HepG2 (cell line): ENCODE results near the gene ARVCF.

Source experiments
- AGO1 ChIP-seq: fragments of 200-400 bp; formaldehyde crosslinking; IDR thresholded peaks from 2 replicates; pipeline ENCODE4 v1.6.1; 2017; ENCODE audit warnings: mild to moderate bottlenecking, low read depth, low read length, moderate library complexity; ENCODE audit not compliant: poor library complexity, severe bottlenecking
- CEBPB ChIP-seq: IDR thresholded peaks from 2 replicates; pipeline ENCODE4 v1.6.1; 2011; ENCODE audit warnings: low read depth, low read length, improper control_type of control experiment, borderline replicate concordance
- ELF4 ChIP-seq: sonication (generic); formaldehyde crosslinking; IDR thresholded peaks from 2 replicates; pipeline ENCODE4 v1.5.0; 2020; ENCODE audit warnings: missing genetic modification reagents, mild to moderate bottlenecking, moderate library complexity, borderline replicate concordance
- EP300 ChIP-seq, 3 experiments: sonication (generic) in 1 of 3; formaldehyde crosslinking in 1 of 3; IDR thresholded peaks; 2 replicates each; pipeline versions ENCODE4 v1.5.1 to v1.6.1; 2011 to 2020; ENCODE audit warnings: low read depth in 2 of 3, low read length in 2 of 3, borderline replicate concordance in 1 of 3, improper control_type of control experiment in 1 of 3, mild to moderate bottlenecking in 1 of 3, missing genetic modification reagents in 1 of 3, moderate library complexity in 1 of 3
- EZH2 ChIP-seq: conservative IDR thresholded peaks from 2 replicates; pipeline ENCODE4 v1.6.1; 2012; ENCODE audit warnings: mild to moderate bottlenecking, low read depth, low read length, moderate library complexity
- FOSL2 ChIP-seq: sonication (generic); formaldehyde crosslinking; IDR thresholded peaks from 2 replicates; pipeline ENCODE4 v1.4.0; 2020; ENCODE audit warnings: missing genetic modification reagents
- KMT2B ChIP-seq: IDR thresholded peaks from 2 replicates; pipeline ENCODE4 v1.6.1; 2016; ENCODE audit warnings: missing genetic modification reagents, missing compliant biosample characterization
- NFYB ChIP-seq: sonication (generic); formaldehyde crosslinking; IDR thresholded peaks from 2 replicates; pipeline ENCODE4 v1.4.0; 2020; ENCODE audit warnings: missing genetic modification reagents
- TBP ChIP-seq: sonication (generic); formaldehyde crosslinking; IDR thresholded peaks from 2 replicates; pipeline ENCODE4 v1.5.0; 2020; ENCODE audit warnings: missing genetic modification reagents
- ZBTB7A ChIP-seq: sonication (generic); formaldehyde crosslinking; IDR thresholded peaks from 2 replicates; pipeline ENCODE4 v1.8.0; 2022; ENCODE audit warnings: mild to moderate bottlenecking, missing genetic modification reagents
- ZNF124 ChIP-seq: sonication (generic); formaldehyde crosslinking; IDR thresholded peaks from 2 replicates; pipeline ENCODE4 v1.4.0; 2020; ENCODE audit warnings: missing genetic modification reagents
- ZNF83 ChIP-seq: sonication (generic); formaldehyde crosslinking; IDR thresholded peaks from 2 replicates; pipeline ENCODE4 v1.4.0; 2020; ENCODE audit warnings: missing genetic modification reagents, mild to moderate bottlenecking, borderline replicate concordance
- TF ChIP-seq, protein P1 (sequence below): sonication (generic); formaldehyde crosslinking; IDR thresholded peaks from 2 replicates; pipeline ENCODE4 v1.5.0; 2020; ENCODE audit warnings: mild to moderate bottlenecking, missing genetic modification reagents, moderate library complexity

DNA sequence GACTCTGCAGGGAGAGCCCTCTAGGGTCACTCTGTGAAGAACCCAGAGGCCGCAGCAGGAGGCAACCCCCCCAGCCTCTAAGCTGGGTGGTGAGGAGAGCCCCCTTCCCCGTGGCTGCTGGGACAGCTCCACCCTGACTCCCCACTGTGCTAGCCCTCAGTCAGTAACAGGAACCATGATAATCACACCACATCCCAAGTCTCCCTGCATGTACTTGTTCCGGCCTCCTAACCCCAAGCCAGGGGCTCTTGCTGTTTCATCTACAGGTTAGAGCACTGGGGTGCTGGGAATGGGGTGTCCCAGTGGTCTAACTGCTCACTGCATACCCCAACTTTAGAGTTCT, 26.9 kb downstream of the ARVCF start:
- TF ChIP-seq AGO1 = no peak
- TF ChIP-seq EZH2 = no peak
- no peak for TF ChIP-seq NFYB (CRISPR knock-in tag)
- TF ChIP-seq EP300 (IDR thresholded peaks at IDR 0.05; ENCODE audit: low read depth in 2 of 2, low read length in 2 of 2) = no peak
- no peak for TF ChIP-seq EP300 (CRISPR knock-in tag; IDR thresholded peaks at IDR 0.05; ENCODE audit: borderline replicate concordance)
- no peak for TF ChIP-seq ELF4 (CRISPR knock-in tag)
- TF ChIP-seq, protein P1, sequence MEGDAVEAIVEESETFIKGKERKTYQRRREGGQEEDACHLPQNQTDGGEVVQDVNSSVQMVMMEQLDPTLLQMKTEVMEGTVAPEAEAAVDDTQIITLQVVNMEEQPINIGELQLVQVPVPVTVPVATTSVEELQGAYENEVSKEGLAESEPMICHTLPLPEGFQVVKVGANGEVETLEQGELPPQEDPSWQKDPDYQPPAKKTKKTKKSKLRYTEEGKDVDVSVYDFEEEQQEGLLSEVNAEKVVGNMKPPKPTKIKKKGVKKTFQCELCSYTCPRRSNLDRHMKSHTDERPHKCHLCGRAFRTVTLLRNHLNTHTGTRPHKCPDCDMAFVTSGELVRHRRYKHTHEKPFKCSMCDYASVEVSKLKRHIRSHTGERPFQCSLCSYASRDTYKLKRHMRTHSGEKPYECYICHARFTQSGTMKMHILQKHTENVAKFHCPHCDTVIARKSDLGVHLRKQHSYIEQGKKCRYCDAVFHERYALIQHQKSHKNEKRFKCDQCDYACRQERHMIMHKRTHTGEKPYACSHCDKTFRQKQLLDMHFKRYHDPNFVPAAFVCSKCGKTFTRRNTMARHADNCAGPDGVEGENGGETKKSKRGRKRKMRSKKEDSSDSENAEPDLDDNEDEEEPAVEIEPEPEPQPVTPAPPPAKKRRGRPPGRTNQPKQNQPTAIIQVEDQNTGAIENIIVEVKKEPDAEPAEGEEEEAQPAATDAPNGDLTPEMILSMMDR (CRISPR knock-in tag) = no peak
- TF ChIP-seq TBP = no peak
- no peak for TF ChIP-seq ZBTB7A (CRISPR knock-in tag)
- no peak for TF ChIP-seq FOSL2
- no peak for TF ChIP-seq KMT2B
- no peak for TF ChIP-seq ZNF124
- TF ChIP-seq ZNF83 (CRISPR knock-in tag) = no peak
- TF ChIP-seq CEBPB = no peak
